HEK293 (cell line): ENCODE results near the gene FRMD4B.

Experiments used
- CTCF ChIA-PET: fragments of 350-600 bp; formaldehyde crosslinking; extraction: SDS; loops from one replicate; lab custom pipeline; 2021; ENCODE audit warnings: antibody characterized with exemption; lab: Yijun Ruan, JAX
- POLR2A ChIA-PET: fragments of 300-600 bp; formaldehyde crosslinking; extraction: SDS; loops from one replicate; lab custom pipeline; 2020; ENCODE audit warnings: antibody characterized with exemption, inconsistent platforms; lab: Yijun Ruan, JAX
- H3K27ac ChIP-seq: fragments of 200-500 bp; sonication (Bioruptor generic); 2 replicates; pipeline ENCODE4 v1.5.1; 2014; ENCODE audit warnings: low read depth, low read length, control low read depth, inconsistent platforms; ENCODE audit errors: extremely low read depth
- H3K36me3 ChIP-seq, 2 experiments: fragments of 200-500 bp in 1 of 2; sonication (Bioruptor generic) in 1 of 2; 1 replicate in 1 of 2; 2 replicates in 1 of 2; pipeline ENCODE4 v1.5.1; 2014 to 2017; ENCODE audit warnings: inconsistent platforms in 2 of 2, low read length in 2 of 2; ENCODE audit not compliant: control insufficient read depth in 2 of 2, insufficient read depth in 1 of 2
- H3K4me1 ChIP-seq: fragments of 200-500 bp; sonication (Bioruptor generic); 2 replicates; pipeline ENCODE4 v1.5.1; 2014; ENCODE audit warnings: mild to moderate bottlenecking, low read length, inconsistent platforms; ENCODE audit not compliant: control insufficient read depth, insufficient read depth
- H3K4me3 ChIP-seq: 2 replicates; pipeline ENCODE4 v1.5.1; 2011; ENCODE audit warnings: low read depth, mild to moderate bottlenecking, control low read depth, low read length, moderate library complexity
- H3K9me3 ChIP-seq: fragments of 200-500 bp; sonication (Bioruptor generic); 2 replicates; pipeline ENCODE4 v1.5.1; 2014; ENCODE audit warnings: low read depth, low read length, inconsistent platforms; ENCODE audit not compliant: control insufficient read depth, insufficient read depth
- EGR2 ChIP-seq: fragments of 450-650 bp; formaldehyde crosslinking; IDR thresholded peaks from 2 replicates; pipeline ENCODE4 v1.5.1; 2016; ENCODE audit warnings: low read depth, missing biosample characterization, missing genetic modification characterization
- GLIS2 ChIP-seq: fragments of 450-650 bp; formaldehyde crosslinking; IDR thresholded peaks from 2 replicates; pipeline ENCODE4 v1.5.1; 2016; ENCODE audit warnings: missing biosample characterization, missing genetic modification characterization
- IKZF3 ChIP-seq: fragments of 450-650 bp; IDR thresholded peaks from 2 replicates; pipeline ENCODE4 v1.5.0; 2018; ENCODE audit warnings: missing biosample characterization, mild to moderate bottlenecking, missing genetic modification characterization, moderate library complexity
- KLF9 ChIP-seq: fragments of 450-650 bp; formaldehyde crosslinking; IDR thresholded peaks from 2 replicates; pipeline ENCODE4 v1.5.1; 2016; ENCODE audit warnings: missing biosample characterization, missing genetic modification characterization, low read depth
- SCRT2 ChIP-seq: fragments of 450-650 bp; formaldehyde crosslinking; IDR thresholded peaks from 2 replicates; pipeline ENCODE4 v1.5.1; 2016; ENCODE audit warnings: missing biosample characterization, missing genetic modification characterization
- SP2 ChIP-seq: fragments of 450-650 bp; formaldehyde crosslinking; IDR thresholded peaks from 2 replicates; pipeline ENCODE4 v1.5.1; 2016; ENCODE audit warnings: missing biosample characterization, missing genetic modification characterization
- ZNF138 ChIP-seq: fragments of 450-650 bp; formaldehyde crosslinking; IDR thresholded peaks from 2 replicates; pipeline ENCODE4 v1.5.1; 2016; ENCODE audit warnings: missing biosample characterization, missing genetic modification characterization, borderline replicate concordance
- ZNF302 ChIP-seq: fragments of 450-650 bp; formaldehyde crosslinking; IDR thresholded peaks from 2 replicates; pipeline ENCODE4 v1.5.1; 2016; ENCODE audit warnings: missing biosample characterization, missing genetic modification characterization, low read depth
- ZNF335 ChIP-seq: fragments of 450-650 bp; formaldehyde crosslinking; conservative IDR thresholded peaks from 2 replicates; pipeline ENCODE4 v1.5.1; 2016; ENCODE audit warnings: missing biosample characterization, missing genetic modification characterization
- ZNF48 ChIP-seq: fragments of 450-650 bp; formaldehyde crosslinking; IDR thresholded peaks from 2 replicates; pipeline ENCODE4 v1.5.1; 2016; ENCODE audit warnings: missing biosample characterization, missing genetic modification characterization
- ZNF677 ChIP-seq: fragments of 450-650 bp; IDR thresholded peaks from 2 replicates; pipeline ENCODE4 v1.5.0; 2018; ENCODE audit warnings: missing biosample characterization, mild to moderate bottlenecking, missing genetic modification characterization, moderate library complexity
- ZNF791 ChIP-seq: fragments of 450-650 bp; formaldehyde crosslinking; IDR thresholded peaks from 2 replicates; pipeline ENCODE4 v1.5.1; 2016; ENCODE audit warnings: missing biosample characterization, missing genetic modification characterization
- TF ChIP-seq, protein P1 (sequence below): fragments of 450-650 bp; formaldehyde crosslinking; IDR thresholded peaks from 2 replicates; pipeline ENCODE4 v1.5.1; 2016; ENCODE audit warnings: missing biosample characterization, missing genetic modification characterization
- TF ChIP-seq, protein P2 (sequence below): fragments of 450-650 bp; formaldehyde crosslinking; IDR thresholded peaks from 2 replicates; pipeline ENCODE4 v1.5.1; 2016; ENCODE audit warnings: missing biosample characterization, missing genetic modification characterization
- TF ChIP-seq, protein P3 (sequence below): fragments of 450-650 bp; formaldehyde crosslinking; IDR thresholded peaks from 2 replicates; pipeline ENCODE4 v1.5.1; 2017; ENCODE audit warnings: missing biosample characterization, missing genetic modification characterization
- TF ChIP-seq, protein P4 (sequence below): fragments of 450-650 bp; formaldehyde crosslinking; IDR thresholded peaks from 2 replicates; pipeline ENCODE4 v1.5.1; 2016; ENCODE audit warnings: missing biosample characterization, missing genetic modification characterization
- TF ChIP-seq, protein P5 (sequence below): fragments of 450-650 bp; formaldehyde crosslinking; IDR thresholded peaks from 2 replicates; pipeline ENCODE4 v1.5.0; 2017; ENCODE audit warnings: missing biosample characterization, missing genetic modification characterization, borderline replicate concordance
- TF ChIP-seq, protein P6 (sequence below): fragments of 450-650 bp; formaldehyde crosslinking; IDR thresholded peaks from 2 replicates; pipeline ENCODE4 v1.5.1; 2016; ENCODE audit warnings: missing biosample characterization, missing genetic modification characterization, low read depth

FRMD4B gene

DNA sequence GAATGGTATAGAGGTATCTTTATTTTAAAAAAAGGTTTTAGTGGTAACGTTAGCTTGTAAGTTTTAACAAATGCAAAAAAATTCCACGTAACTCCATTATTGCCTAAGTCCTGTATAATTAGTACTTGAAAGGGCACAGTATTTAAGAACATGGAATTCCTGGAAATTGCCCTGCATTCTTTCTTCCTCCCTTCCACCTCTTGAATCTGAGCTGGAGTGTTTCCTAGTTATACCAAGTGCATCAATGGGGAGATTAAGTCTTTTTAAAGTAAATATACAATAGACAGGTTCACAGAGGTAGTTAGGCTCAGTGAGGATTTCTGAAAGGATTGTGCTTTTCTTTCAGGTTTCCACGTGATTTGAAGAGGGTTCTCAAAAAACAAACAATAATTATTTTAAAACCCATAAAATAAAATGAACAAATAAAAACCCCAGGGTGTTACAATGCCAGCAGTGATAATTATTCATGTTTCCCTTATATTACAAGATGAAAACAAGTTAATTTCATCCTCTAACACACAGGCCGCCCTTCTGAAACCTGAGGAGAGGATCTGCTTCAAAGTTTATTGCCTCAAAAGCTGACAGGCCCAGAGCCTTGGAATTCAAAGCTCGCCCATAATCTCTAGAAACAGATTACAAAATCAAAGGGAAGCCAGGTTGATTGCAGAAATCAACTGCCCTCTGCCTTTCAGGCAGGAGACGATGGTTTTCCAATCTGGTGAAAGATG, 134.6 kb downstream of the FRMD4B start (continued):
- TF ChIP-seq, protein P1, sequence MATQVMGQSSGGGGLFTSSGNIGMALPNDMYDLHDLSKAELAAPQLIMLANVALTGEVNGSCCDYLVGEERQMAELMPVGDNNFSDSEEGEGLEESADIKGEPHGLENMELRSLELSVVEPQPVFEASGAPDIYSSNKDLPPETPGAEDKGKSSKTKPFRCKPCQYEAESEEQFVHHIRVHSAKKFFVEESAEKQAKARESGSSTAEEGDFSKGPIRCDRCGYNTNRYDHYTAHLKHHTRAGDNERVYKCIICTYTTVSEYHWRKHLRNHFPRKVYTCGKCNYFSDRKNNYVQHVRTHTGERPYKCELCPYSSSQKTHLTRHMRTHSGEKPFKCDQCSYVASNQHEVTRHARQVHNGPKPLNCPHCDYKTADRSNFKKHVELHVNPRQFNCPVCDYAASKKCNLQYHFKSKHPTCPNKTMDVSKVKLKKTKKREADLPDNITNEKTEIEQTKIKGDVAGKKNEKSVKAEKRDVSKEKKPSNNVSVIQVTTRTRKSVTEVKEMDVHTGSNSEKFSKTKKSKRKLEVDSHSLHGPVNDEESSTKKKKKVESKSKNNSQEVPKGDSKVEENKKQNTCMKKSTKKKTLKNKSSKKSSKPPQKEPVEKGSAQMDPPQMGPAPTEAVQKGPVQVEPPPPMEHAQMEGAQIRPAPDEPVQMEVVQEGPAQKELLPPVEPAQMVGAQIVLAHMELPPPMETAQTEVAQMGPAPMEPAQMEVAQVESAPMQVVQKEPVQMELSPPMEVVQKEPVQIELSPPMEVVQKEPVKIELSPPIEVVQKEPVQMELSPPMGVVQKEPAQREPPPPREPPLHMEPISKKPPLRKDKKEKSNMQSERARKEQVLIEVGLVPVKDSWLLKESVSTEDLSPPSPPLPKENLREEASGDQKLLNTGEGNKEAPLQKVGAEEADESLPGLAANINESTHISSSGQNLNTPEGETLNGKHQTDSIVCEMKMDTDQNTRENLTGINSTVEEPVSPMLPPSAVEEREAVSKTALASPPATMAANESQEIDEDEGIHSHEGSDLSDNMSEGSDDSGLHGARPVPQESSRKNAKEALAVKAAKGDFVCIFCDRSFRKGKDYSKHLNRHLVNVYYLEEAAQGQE (tag by site-specific recombination) = no peak

DNA sequence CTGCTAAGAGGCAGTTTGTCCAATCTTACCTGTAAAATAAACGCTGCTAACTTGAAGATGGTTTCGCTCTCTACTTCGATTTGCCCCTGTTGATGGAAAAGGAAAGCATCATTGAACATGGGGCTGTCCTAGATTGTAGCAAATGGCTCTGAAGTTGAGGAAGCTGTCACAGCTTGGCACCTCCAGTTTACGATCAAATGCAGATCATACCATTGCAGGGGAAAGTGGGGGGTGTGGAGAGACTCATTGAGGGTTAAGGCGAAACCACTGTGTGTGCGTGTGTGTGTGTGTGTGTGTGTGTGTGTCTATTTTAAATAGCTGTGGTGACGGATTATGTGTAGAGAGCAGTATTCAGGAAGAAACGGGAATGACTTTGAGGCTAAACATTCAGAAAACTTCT, 135.9 kb downstream of the FRMD4B start:
- Histone ChIP-seq H3K9me3 (no peaks in the 10 kb centered on the region), H3K27ac (no peak overlapping the region), H3K4me1 (peaks cover 24% of the 10 kb centered on the region; the same call in 1 of the 2 replicates), H3K4me3 (peak overlapping the region; percentile 27), H3K36me3 (no peaks in the 10 kb centered on the region)
- POLR2A ChIA-PET = interaction anchor here (1.4 kb wide), 1 partner anchor 13 kb away, joined by 4 read pairs; no protein-coding TSS in a partner anchor
- CTCF ChIA-PET = interaction anchor here (0.5 to 2.4 kb wide), 6 partner anchors 13 to 500 kb away, joined by 3 to 7 read pairs (median 3); no protein-coding TSS in a partner anchor
- TF ChIP-seq SP2 (no peak), GLIS2 (tag by site-specific recombination) (no peak), KLF9 (tag by site-specific recombination) (peak; percentile 54; the same call in 1 of the 2 replicates), IKZF3 (tag by site-specific recombination) (no peak), ZNF48 (tag by site-specific recombination) (no peak), ZNF791 (no peak), ZNF138 (no peak), ZNF677 (tag by site-specific recombination) (no peak), EGR2 (tag by site-specific recombination) (no peak), ZNF335 (tag by site-specific recombination) (peak; percentile 39), ZNF302 (no peak), SCRT2 (no peak)
- TF ChIP-seq, protein P2, sequence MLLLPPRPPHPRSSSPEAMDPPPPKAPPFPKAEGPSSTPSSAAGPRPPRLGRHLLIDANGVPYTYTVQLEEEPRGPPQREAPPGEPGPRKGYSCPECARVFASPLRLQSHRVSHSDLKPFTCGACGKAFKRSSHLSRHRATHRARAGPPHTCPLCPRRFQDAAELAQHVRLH = peak; percentile 95
- TF ChIP-seq, protein P3, sequence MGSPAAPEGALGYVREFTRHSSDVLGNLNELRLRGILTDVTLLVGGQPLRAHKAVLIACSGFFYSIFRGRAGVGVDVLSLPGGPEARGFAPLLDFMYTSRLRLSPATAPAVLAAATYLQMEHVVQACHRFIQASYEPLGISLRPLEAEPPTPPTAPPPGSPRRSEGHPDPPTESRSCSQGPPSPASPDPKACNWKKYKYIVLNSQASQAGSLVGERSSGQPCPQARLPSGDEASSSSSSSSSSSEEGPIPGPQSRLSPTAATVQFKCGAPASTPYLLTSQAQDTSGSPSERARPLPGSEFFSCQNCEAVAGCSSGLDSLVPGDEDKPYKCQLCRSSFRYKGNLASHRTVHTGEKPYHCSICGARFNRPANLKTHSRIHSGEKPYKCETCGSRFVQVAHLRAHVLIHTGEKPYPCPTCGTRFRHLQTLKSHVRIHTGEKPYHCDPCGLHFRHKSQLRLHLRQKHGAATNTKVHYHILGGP (tag by site-specific recombination) = peak; percentile 44; the same call in 1 of the 2 replicates
- TF ChIP-seq, protein P4, sequence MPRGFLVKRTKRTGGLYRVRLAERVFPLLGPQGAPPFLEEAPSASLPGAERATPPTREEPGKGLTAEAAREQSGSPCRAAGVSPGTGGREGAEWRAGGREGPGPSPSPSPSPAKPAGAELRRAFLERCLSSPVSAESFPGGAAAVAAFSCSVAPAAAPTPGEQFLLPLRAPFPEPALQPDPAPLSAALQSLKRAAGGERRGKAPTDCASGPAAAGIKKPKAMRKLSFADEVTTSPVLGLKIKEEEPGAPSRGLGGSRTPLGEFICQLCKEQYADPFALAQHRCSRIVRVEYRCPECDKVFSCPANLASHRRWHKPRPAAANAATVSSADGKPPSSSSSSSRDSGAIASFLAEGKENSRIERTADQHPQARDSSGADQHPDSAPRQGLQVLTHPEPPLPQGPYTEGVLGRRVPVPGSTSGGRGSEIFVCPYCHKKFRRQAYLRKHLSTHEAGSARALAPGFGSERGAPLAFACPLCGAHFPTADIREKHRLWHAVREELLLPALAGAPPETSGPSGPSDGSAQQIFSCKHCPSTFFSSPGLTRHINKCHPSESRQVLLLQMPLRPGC (tag by site-specific recombination) = peak; percentile 86
- TF ChIP-seq, protein P5, sequence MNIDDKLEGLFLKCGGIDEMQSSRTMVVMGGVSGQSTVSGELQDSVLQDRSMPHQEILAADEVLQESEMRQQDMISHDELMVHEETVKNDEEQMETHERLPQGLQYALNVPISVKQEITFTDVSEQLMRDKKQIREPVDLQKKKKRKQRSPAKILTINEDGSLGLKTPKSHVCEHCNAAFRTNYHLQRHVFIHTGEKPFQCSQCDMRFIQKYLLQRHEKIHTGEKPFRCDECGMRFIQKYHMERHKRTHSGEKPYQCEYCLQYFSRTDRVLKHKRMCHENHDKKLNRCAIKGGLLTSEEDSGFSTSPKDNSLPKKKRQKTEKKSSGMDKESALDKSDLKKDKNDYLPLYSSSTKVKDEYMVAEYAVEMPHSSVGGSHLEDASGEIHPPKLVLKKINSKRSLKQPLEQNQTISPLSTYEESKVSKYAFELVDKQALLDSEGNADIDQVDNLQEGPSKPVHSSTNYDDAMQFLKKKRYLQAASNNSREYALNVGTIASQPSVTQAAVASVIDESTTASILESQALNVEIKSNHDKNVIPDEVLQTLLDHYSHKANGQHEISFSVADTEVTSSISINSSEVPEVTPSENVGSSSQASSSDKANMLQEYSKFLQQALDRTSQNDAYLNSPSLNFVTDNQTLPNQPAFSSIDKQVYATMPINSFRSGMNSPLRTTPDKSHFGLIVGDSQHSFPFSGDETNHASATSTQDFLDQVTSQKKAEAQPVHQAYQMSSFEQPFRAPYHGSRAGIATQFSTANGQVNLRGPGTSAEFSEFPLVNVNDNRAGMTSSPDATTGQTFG (tag by site-specific recombination) = peak; percentile 81
- TF ChIP-seq, protein P6, sequence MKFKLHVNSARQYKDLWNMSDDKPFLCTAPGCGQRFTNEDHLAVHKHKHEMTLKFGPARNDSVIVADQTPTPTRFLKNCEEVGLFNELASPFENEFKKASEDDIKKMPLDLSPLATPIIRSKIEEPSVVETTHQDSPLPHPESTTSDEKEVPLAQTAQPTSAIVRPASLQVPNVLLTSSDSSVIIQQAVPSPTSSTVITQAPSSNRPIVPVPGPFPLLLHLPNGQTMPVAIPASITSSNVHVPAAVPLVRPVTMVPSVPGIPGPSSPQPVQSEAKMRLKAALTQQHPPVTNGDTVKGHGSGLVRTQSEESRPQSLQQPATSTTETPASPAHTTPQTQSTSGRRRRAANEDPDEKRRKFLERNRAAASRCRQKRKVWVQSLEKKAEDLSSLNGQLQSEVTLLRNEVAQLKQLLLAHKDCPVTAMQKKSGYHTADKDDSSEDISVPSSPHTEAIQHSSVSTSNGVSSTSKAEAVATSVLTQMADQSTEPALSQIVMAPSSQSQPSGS = 0 out of 2 replicates have a peak, but pooled peaks have one; percentile 39
